Stimulated activated CD8-positive, alpha-beta memory T cell treated with anti-CD3 and anti-CD28 coated beads, Interleukin-7, amount 100 ng/mL, for 24 hours (primary cell): ENCODE measurements around the gene SIN3B.
"Not testable (repeated sequence)": the region's sequence is repeated elsewhere in the genome, so short reads cannot be mapped to it uniquely, and the experiment has no call there.

Experiments
- DNase-seq: peaks from one replicate; pipeline ENCODE4 v3.0.0-alpha.2; 2020; ENCODE audit warnings: low read depth

The SIN3B gene

DNA sequence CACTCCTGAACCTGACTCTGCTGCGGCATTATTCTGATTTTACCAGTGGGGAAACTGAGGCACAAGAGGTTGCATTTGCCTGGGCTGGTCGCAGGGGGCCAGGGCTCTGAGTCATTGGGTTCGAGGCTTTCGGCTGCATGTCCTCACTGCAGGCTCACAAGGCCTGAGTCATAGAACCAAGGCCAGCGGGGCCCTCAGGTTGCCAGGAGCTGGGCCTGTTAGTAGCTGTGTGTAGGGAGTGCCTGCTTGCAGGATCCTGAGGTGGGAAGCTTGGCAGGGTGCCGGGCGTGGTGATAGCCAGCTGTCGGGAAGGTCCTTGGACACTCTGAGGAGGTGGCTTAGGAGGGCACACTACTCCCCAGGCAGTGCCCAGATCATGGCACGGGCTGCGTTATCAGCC is 38.0 kb downstream of the SIN3B start:
- no peak for DNase-seq

- DNase-seq, result no peak
These were observed 39.4 kb downstream of the SIN3B start for GRCh38 chr19:16868423-16869130.

DNA sequence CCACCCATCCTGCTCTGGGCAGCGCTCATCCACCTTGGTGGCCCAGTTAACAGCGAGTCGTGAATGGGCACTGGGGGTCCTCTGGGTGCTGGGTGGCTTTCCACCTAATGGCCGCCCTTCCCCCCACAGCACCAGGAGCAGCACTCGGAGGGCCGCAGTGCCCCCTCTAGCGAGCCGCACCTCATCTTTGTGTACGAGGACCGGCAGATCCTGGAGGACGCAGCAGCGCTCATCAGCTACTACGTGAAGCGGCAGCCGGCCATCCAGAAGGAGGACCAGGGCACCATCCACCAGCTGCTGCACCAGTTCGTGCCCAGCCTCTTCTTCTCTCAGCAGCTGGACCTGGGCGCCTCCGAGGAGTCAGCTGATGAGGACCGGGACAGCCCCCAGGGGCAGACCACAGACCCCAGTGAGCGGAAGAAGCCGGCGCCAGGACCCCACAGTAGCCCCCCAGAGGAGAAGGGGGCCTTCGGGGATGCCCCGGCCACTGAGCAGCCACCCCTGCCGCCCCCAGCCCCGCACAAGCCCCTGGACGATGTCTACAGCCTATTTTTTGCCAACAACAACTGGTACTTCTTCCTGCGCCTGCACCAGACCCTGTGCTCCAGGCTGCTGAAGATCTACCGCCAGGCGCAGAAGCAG is 40.3 kb downstream of the SIN3B start:
- DNase-seq, result no peak

GRCh38 chr19:16871871-16872270 is 42.7 kb downstream of the SIN3B start:
- no peak for DNase-seq

DNA sequence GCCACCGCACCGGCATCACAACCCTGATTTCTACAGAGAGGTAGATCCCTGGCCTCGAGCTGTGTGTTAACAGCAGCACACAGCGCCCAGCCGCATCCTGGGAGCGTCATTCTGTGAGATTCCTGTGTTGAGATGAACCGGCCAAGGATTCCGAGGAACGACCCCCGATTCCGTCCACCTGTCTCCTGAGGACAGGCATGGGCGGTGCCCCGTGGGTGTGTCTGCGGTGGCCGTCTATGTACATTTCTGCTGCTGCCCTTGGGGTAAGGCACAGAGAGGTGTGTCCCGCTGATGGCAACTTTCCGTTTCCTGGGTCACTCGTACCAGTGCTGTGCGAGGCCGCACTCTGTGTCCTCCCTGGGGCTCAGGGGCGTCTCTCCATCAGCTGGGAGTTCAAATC is 43.5 kb downstream of the SIN3B start:
- DNase-seq, result no peak

DNA sequence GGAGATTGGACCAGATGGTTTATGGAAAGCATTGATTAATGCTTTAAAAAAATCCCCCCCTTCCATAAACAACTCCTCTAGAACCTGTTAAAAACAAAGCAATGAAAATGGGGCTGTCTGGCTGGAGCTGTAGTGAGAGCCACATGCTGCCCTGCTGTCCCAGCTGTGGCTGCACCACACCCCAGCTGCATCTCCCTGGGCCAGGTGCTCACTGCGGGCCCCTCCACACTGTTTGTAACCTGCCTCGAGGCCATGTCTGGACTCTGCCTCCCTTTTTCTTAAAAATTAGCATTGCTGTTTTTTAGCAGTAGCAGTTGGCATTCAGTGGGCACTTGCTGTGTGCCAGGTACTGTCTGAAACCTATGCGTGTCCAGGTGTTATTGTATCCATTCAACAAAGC is 44.4 kb downstream of the SIN3B start:
- DNase-seq, result no peak

DNA sequence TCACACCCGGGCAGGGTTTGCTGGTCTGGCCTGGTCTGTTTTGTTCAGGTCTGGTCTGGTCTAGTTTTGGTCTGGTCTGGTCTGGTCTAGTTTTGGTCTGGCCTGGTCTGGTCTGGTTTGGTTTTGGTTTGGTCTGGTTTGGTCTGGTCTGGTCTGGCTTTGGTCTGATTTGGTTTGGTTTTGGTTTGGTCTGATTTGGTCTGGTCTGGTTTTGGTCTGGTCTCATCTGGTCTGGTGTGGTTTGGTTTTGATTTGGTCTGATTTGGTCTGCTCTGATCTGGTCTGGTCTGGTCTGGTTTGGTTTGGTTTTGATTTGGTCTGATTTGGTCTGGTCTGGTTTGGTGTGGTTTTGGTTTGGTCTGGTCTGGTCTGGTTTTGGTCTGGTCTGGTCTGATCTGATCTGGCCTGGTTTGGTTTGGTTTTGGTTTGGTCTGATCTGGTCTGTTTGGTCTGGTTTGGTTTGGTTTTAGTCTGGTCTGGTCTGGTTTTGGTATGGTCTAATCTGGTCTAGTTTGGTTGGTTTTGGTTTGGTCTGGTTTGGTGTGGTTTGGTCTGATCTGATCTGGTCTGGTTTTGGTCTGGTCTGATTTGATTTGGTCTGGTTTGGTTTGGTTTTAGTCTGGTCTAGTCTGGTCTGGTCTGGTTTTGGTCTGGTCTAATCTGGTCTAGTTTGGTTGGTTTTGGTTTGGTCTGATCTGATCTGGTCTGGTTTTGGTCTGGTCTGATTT is 45.2 kb downstream of the SIN3B start:
- DNase-seq, result no peak

GRCh38 chr19:16874978-16875299 is 45.7 kb downstream of the SIN3B start:
- DNase-seq, result not testable (repeated sequence)

DNA sequence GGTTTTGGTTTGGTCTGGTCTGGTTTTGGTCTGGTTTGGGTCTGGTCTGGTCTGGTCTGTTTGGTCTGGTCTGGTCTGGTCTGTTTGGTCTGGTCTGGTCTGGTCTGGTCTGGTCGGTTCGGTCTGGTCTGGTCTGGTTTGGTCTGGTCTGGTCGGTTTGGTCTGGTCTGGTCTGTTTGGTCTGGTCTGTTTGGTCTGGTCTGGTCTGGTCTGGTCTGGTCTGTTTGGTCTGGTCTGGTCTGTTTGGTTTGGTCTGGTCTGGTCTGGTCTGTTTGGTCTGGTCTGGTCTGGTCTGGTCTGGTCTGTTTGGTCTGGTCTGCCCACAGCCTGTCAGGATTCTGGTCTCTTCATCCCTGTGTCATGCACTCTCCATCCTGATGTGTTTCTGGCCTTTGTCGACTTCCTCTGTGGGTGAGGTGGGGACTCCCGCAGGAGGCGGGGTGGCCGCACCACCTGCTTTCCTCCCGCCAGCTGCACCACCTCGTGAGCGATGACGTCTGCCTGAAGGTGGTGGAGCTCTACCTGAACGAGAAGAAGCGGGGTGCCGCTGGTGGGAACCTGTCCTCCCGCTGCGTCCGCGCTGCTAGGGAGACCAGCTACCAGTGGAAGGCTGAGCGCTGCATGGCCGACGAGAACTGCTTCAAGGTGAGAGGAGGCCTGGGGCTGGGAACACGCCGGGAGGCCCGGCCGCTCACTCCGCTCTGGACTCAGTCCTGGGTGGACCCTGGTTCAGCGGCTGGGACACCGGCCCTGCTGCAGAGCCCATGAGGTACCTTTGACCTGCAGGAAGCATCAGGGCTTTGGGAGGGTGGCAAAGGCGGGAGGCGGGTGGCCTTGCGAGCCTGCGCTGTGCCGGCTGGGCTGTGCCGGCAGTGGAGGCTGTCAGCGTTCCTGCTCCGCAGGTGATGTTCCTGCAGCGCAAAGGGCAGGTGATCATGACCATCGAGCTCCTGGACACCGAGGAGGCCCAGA is 46.7 kb downstream of the SIN3B start:
- DNase-seq, result no peak

DNA sequence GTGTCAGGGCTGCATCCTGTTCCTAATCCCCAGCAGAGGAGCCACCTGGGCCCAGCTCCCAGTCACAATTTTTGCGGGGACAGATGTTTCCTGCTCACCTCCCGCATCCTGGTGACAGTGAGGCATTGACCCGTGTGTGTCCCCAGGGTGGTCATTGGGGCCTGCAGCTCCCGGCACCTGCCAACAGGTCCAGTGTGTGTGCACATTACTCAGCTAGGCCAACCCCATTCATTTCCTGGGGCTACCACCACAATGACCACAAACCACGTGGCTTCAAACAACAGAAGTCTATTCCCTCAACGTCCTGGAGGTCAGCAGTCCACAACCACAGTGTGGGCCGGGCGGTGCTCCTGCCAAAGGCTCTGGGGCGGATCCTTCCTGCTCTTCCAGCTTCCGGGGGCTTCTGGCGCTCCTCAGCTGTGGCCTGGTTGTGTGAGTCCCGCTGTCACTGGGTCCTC is 47.7 kb downstream of the SIN3B start:
- DNase-seq, result no peak

DNA sequence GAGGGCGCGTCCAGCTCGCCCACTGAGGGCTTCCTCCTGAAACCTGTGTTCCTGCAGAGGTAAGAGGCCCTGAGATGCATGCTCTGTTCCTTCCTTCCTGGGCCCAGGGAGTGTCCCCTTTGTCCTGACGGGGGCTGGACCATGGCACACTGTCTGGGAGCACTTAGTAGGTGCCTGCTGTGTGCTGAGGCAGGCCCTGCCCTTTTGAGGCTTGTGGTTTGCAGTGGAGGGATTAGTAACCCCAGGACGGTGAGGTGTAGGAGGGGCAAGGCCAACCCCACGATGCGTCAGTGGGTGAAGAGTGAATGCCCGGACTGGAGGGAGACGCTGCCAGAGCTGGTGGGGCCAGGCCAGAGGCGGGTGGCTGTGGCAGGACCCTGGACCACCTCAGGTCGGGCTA is 48.4 kb downstream of the SIN3B start:
- DNase-seq, result no peak

DNA sequence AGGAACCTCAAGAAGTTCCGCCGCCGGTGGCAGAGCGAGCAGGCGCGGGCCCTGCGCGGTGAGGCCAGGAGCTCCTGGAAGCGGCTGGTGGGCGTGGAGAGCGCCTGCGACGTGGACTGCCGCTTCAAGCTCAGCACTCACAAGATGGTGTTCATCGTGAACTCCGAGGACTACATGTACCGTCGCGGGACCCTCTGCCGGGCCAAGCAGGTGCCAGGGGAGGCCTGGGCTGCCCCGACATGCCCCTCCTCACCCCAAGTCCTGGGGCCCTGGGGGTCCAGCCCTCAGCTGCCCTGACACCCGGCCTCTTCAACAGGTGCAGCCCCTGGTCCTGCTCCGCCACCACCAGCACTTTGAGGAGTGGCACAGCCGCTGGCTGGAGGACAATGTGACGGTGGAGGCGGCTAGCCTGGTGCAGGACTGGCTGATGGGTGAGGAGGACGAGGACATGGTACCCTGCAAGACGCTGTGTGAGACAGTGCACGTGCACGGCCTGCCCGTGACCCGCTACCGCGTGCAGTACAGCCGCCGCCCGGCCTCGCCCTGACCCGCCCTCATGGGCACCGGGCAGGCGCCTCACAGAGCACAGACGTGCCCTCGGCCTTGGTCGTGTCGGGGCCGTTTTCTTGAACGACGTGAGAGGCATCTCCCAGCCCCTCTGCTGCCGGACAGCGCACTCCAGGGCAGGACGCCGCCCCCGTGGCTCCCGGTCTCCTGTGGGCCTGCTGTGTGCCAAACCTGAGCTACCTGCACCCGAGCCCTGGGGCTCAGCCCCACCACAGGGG is 49.2 kb downstream of the SIN3B start:
- DNase-seq, result no peak

DNA sequence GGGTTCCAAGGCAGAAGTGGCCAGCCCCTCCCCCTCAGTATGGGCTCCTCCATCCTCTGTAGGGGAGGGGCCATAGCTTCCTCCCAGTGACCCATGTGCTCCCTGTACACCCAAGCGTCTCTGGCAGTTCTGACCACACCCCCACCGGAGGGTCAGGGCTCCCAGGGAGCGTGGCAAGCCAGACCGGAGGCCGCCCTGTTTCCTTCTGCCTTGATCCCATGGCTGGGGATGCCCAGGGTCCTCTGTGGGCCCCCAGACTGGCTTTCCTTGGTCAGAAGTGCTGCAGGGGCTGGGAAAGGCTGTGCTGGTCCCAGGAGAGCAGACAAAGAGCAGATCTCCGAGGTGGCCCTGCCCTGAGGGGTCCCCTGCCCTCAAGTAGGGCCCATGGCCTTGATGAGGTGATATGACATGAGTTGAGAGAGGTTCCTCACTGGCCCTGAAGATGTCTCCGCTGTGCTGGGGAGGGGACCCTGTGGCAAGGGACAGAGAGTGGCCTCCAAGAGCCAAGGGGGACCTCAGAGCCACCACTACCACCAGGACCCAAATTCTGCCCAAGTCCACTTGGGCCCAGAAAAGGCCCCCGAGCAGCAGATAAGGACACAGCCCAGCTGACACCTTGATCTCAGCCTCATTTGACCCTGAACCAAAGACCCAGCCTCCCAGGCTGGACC is 51.8 kb downstream of the SIN3B start:
- DNase-seq, result no peak

DNA sequence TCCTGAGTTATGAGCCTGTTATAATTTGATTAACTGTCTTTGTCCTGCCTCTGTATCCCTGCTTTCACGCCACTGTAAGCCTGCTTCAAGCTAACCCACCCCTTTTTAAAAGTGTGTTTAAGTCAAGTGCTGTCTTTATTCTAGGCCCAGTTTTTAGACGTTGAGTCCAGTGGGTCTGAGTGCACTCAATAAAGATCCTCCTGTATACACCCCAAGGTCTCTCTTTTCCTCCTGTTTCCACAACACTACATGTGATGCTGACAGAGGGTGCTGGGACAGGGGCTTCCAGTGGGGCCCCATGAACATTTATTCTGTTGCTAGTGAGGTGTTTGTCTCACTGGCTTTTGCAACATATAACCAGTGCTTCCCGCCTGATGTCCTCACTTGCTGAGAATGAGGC is 52.9 kb downstream of the SIN3B start:
- no peak for DNase-seq

- DNase-seq, result no peak
These were observed 54.3 kb downstream of the SIN3B start for GRCh38 chr19:16883522-16883921.

DNA sequence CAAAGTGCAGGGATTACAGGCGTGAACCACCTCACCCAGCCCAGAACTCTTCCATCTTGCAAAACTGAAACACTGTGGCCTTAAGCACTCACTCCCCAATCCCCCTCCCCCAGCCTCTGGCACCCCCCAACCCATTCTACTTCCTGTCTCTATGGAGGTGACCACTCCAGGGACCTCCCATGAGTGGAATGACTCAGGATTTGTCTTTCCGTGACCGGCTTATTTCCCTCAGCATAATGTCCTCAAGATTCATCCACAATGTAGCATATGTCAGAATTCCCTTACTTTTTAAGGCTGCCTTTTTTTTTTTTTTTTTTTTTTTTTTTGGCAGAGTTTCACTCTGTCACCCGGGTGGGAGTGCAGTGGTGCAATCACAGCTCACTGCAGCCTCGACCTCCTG is 56.0 kb downstream of the SIN3B start:
- no peak for DNase-seq

GRCh38 chr19:16886305-16886880 is 57.2 kb downstream of the SIN3B start:
- DNase-seq, result no peak

DNA sequence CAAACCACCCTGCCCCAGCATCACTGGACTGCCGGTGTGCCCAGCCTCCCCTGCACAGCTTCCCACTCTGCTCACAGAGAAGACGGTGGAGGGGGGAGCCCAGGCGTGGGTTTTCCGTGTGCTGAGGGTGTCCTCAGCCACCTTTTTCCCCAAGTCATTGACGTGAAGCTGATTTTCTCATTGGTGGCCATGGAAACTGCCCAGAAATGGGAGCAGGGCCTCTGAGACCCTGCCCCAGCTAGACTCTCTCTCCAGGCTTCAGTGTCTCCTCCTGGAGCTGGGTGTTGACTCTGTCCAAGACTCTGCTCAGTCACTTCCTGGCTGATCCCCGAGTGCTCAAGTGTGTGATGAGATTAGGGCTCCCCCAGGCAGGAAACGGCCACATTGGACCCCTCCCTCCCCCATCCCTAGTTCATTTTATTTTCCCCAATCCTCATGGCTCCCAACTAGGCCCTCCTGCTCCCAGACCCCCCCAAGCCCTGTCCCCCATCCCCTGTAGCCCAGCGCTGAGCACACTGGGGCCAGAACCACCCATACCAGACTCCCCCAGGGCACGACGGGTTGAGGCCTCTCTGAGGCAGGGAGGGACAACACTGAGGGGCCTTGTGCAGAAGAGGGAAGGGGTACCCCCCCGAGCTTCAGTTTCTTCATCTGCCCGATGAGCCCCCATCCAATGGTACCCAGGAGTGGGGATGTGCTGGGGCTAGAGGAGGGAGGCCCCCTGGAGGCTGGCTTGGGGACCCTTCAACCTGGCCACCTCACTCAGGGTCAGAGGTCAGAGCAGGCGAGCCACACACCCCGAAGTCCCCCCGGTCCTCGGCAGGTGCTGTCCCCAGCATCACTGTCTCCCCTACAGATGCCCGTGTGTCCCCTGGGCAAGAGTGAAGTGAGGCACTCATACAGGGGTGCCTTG is 58.4 kb downstream of the SIN3B start:
- no peak for DNase-seq

DNA sequence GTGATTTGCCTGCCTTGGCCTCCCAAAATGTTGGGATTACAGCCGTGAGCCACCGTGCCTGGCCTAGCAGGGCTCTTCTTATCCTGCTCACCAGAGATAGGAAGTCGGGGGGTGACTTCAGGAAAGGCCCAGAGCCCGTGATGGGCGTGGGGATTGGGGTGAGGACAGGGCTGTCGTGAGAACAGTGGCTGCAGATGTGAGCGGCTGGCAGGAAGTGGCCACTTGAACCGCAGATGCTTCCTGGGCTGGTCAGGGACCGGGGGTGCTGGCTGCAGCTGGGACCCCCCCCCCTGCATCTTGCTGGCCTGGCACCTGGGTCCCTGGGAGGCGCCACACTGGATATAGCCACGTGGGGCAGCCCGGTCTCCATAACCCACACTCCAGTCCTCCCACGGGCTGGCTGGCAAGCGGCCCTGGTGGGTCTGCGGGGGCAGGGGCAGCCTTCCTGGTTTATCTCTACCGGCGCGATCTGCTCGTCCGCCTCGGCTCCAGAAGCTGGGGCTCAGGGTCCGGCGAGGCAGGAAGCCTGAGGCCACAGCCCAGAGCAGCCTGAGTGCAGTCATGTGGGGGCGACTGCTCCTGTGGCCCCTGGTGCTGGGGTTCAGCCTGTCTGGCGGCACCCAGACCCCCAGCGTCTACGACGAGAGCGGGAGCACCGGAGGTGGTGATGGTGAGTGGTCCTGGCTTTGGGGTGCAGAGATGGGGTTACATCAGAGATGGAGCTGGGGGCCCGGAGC is 59.6 kb downstream of the SIN3B start, which contains the start of gene F2RL3:
F2RL3 (plus strand) TSS at position 371 of the 737 bp plus-strand sequence; CDS start at position 562, 191 bp downstream.
- no peak for DNase-seq
